RWPE2 (cell line): ENCODE results near the gene CCDC81.
A peak's percentile ranks its signal among the peaks of the same experiment; 100 is the strongest.

Experiments
- ATAC-seq: fragments of 200-7000 bp; cut with Tn5 transposase; 3 replicates; pipeline ENCODE4 v1.9.1; 2021; ENCODE audit warnings: low read depth
- DNase-seq: peaks from one replicate; pipeline ENCODE4 v3.0.0-alpha.2; 2020; ENCODE audit warnings: low spot score
- H3K27ac ChIP-seq: fragments of 450-650 bp; 2 replicates; pipeline ENCODE4 v1.5.1; 2017; ENCODE audit warnings: mild to moderate bottlenecking; ENCODE audit not compliant: poor library complexity, severe bottlenecking
- H3K27me3 ChIP-seq: fragments of 250-450 bp; sonication (Bioruptor Pico); 2 replicates; pipeline ENCODE4 v1.5.1; 2021; ENCODE audit warnings: mild to moderate bottlenecking, moderate library complexity; ENCODE audit not compliant: insufficient read depth, poor library complexity, severe bottlenecking
- H3K36me3 ChIP-seq: fragments of 250-450 bp; sonication (Bioruptor Pico); 2 replicates; pipeline ENCODE4 v1.5.1; 2020; ENCODE audit warnings: low read depth, mild to moderate bottlenecking, moderate library complexity
- H3K4me1 ChIP-seq: fragments of 250-450 bp; sonication (Bioruptor Pico); 2 replicates; pipeline ENCODE4 v1.5.1; 2021; ENCODE audit warnings: mild to moderate bottlenecking, moderate library complexity; ENCODE audit not compliant: insufficient read depth, poor library complexity, severe bottlenecking
- H3K4me3 ChIP-seq: fragments of 250-450 bp; sonication (Bioruptor Pico); 2 replicates; pipeline ENCODE4 v1.5.1; 2021; ENCODE audit warnings: mild to moderate bottlenecking, moderate library complexity; ENCODE audit not compliant: severe bottlenecking
- H3K9me3 ChIP-seq: fragments of 250-450 bp; sonication (Bioruptor Pico); 2 replicates; pipeline ENCODE4 v1.5.1; 2021; ENCODE audit warnings: mild to moderate bottlenecking, moderate library complexity; ENCODE audit not compliant: severe bottlenecking
- TF ChIP-seq, protein P1 (sequence below): fragments of 450-650 bp; IDR thresholded peaks from one replicate; pipeline ENCODE4 v1.5.1; 2017; ENCODE audit warnings: mild to moderate bottlenecking, moderate library complexity; ENCODE audit not compliant: poor library complexity, severe bottlenecking

Gene CCDC81

GRCh38 chr11:86372586-86372985 is 2.1 kb upstream of the CCDC81 start:
- no peaks in the 10 kb centered on the region for H3K27me3 ChIP-seq
- no peak overlapping the region for H3K4me3 ChIP-seq
- peak overlapping the region; percentile 57 for H3K27ac ChIP-seq
- peaks cover 28% of the 10 kb centered on the region for H3K4me1 ChIP-seq
- DNase-seq (no peak), ATAC-seq (peak; percentile 42; the same call in 1 of the 3 replicates)
- H3K36me3 ChIP-seq: no peaks in the 10 kb centered on the region
- TF ChIP-seq, protein P1, sequence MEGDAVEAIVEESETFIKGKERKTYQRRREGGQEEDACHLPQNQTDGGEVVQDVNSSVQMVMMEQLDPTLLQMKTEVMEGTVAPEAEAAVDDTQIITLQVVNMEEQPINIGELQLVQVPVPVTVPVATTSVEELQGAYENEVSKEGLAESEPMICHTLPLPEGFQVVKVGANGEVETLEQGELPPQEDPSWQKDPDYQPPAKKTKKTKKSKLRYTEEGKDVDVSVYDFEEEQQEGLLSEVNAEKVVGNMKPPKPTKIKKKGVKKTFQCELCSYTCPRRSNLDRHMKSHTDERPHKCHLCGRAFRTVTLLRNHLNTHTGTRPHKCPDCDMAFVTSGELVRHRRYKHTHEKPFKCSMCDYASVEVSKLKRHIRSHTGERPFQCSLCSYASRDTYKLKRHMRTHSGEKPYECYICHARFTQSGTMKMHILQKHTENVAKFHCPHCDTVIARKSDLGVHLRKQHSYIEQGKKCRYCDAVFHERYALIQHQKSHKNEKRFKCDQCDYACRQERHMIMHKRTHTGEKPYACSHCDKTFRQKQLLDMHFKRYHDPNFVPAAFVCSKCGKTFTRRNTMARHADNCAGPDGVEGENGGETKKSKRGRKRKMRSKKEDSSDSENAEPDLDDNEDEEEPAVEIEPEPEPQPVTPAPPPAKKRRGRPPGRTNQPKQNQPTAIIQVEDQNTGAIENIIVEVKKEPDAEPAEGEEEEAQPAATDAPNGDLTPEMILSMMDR: no peak
- no peaks in the 10 kb centered on the region for H3K9me3 ChIP-seq

- ATAC-seq: no peak
- Histone ChIP-seq H3K9me3 (no peaks in the 10 kb centered on the region), H3K4me3 (no peak overlapping the region), H3K36me3 (no peaks in the 10 kb centered on the region), H3K27ac (no peak overlapping the region), H3K4me1 (peaks cover 28% of the 10 kb centered on the region), H3K27me3 (no peaks in the 10 kb centered on the region)
- DNase-seq: no peak
- TF ChIP-seq, protein P1: no peak
Measured at GRCh38 chr11:86374069-86374468, 618 bp upstream of the CCDC81 start.

DNA sequence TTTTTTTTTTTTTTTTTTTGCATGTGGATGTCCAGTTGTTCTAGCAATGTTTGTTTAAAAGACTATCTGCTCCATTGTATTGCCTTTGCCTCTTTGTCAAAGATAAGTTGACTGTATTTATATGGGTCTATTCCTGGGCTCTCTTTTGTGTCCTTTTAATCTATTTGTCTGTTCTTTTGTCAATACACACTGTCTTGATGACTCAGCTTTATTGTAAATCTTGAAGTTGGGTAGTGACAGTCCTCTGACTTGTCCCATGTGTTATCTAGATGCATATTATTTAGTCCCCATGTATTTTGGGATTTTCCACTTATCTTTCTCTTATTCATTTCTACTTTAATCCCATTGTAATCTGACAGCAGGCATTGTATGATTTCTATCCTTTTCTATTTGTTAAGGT is 3.3 kb downstream of the CCDC81 start:
- H3K27me3 ChIP-seq: no peaks in the 10 kb centered on the region
- H3K27ac ChIP-seq: no peak overlapping the region
- peaks cover 4% of the 10 kb centered on the region for H3K4me1 ChIP-seq
- ATAC-seq: no peak
- no peak for DNase-seq
- H3K36me3 ChIP-seq: no peaks in the 10 kb centered on the region
- no peaks in the 10 kb centered on the region for H3K9me3 ChIP-seq
- H3K4me3 ChIP-seq: no peak overlapping the region
- TF ChIP-seq, protein P1: no peak

GRCh38 chr11:86380295-86381059 is 5.8 kb downstream of the CCDC81 start:
- Histone ChIP-seq H3K27me3 (no peaks in the 10 kb centered on the region), H3K27ac (no peak overlapping the region), H3K4me3 (no peak overlapping the region), H3K9me3 (no peaks in the 10 kb centered on the region), H3K4me1 (no peaks in the 10 kb centered on the region), H3K36me3 (no peaks in the 10 kb centered on the region)
- ATAC-seq (no peak), DNase-seq (no peak)
- TF ChIP-seq, protein P1: no peak
